IMR-90 (cell line): Measurements from ENCODE around the gene COG4. TPM values are rescaled to one million over a fixed set of nuclear protein-coding genes. Genes with fewer than 3 reads are reported as not detected.

ENCODE experiments used
- ATAC-seq: fragments of 200-7000 bp; cut with Tn5 transposase; 2 replicates; pipeline ENCODE4 v1.9.1; 2020; ENCODE audit warnings: low read depth, mild to moderate bottlenecking, moderate library complexity
- BruUV-seq: library from RNA; stranded (reverse); fragments of 400-500 nt; replicated peaks from 2 replicates; lab custom pipeline; 2021; lab: Mats Ljungman, UMichigan
- CTCF ChIA-PET: fragments of 300-600 bp; formaldehyde crosslinking; extraction: SDS; loops from one replicate; lab custom pipeline; 2021; ENCODE audit warnings: antibody characterized with exemption; lab: Yijun Ruan, JAX
- POLR2A ChIA-PET: fragments of 300-600 bp; sonication (Branson Sonifier 250); formaldehyde crosslinking; loops from one replicate; lab custom pipeline; 2022; ENCODE audit warnings: antibody characterized with exemption; ENCODE audit not compliant: unreplicated experiment; lab: Charles Lee
- DNase-seq: peaks from one replicate; pipeline ENCODE4 v3.0.0; 2013
- H2AFZ ChIP-seq: replicated peaks from 2 replicates; pipeline ENCODE3; 2013; ENCODE audit warnings: low read length, mild to moderate bottlenecking; ENCODE audit not compliant: poor library complexity
- H2AK5ac ChIP-seq: 2 replicates; pipeline ENCODE4 v1.6.1; 2013; ENCODE audit warnings: low read depth, low read length, inconsistent platforms
- H2AK9ac ChIP-seq: replicated peaks from 2 replicates; pipeline ENCODE3; 2013; ENCODE audit warnings: mild to moderate bottlenecking, low read depth, low read length, moderate library complexity; ENCODE audit not compliant: poor library complexity
- H2BK120ac ChIP-seq: 2 replicates; pipeline ENCODE4 v1.6.1; 2013; ENCODE audit warnings: low read depth, low read length, inconsistent platforms
- H2BK15ac ChIP-seq: 3 replicates; pipeline ENCODE4 v1.6.1; 2013; ENCODE audit warnings: low read depth, low read length, inconsistent platforms
- H2BK20ac ChIP-seq: 2 replicates; pipeline ENCODE4 v1.6.1; 2013; ENCODE audit warnings: low read depth, mild to moderate bottlenecking, inconsistent platforms, low read length, moderate library complexity
- H2BK5ac ChIP-seq: 2 replicates; pipeline ENCODE4 v1.6.1; 2013; ENCODE audit warnings: mild to moderate bottlenecking, low read depth, low read length, inconsistent platforms; ENCODE audit not compliant: poor library complexity, severe bottlenecking
- H3K14ac ChIP-seq: replicated peaks from 2 replicates; pipeline ENCODE4 v1.6.1; 2013; ENCODE audit warnings: low read depth, low read length, inconsistent platforms
- H3K18ac ChIP-seq: 2 replicates; pipeline ENCODE4 v1.6.1; 2013; ENCODE audit warnings: low read depth, low read length, control low read depth
- H3K23ac ChIP-seq: 2 replicates; pipeline ENCODE4 v1.6.1; 2013; ENCODE audit warnings: low read depth, low read length, inconsistent platforms
- H3K27ac ChIP-seq: 2 replicates; pipeline ENCODE4 v1.5.1; 2013; ENCODE audit warnings: mild to moderate bottlenecking, control low read depth, low read length; ENCODE audit not compliant: insufficient read depth
- H3K27me3 ChIP-seq: 2 replicates; pipeline ENCODE4 v1.6.1; 2013; ENCODE audit warnings: low read length; ENCODE audit not compliant: control insufficient read depth, insufficient read depth
- H3K36me3 ChIP-seq: 2 replicates; pipeline ENCODE4 v1.6.1; 2013; ENCODE audit warnings: low read length, mixed read lengths; ENCODE audit not compliant: control insufficient read depth, insufficient read depth
- H3K4ac ChIP-seq: 2 replicates; pipeline ENCODE4 v1.6.1; 2013; ENCODE audit warnings: low read depth, low read length, inconsistent platforms
- H3K4me1 ChIP-seq: 2 replicates; pipeline ENCODE4 v1.6.1; 2013; ENCODE audit warnings: low read length, mixed read lengths; ENCODE audit not compliant: control insufficient read depth, insufficient read depth
- H3K4me2 ChIP-seq: 2 replicates; pipeline ENCODE4 v1.6.1; 2013; ENCODE audit warnings: low read depth, mild to moderate bottlenecking, control low read depth, low read length, moderate library complexity
- H3K4me3 ChIP-seq: 2 replicates; pipeline ENCODE4 v1.5.1; 2013; ENCODE audit warnings: low read depth, mild to moderate bottlenecking, control low read depth, low read length, moderate library complexity; ENCODE audit not compliant: insufficient read depth
- H3K56ac ChIP-seq: 2 replicates; pipeline ENCODE4 v1.6.1; 2013; ENCODE audit warnings: low read length, inconsistent platforms; ENCODE audit not compliant: insufficient read depth; ENCODE audit errors: extremely low read depth
- H3K79me1 ChIP-seq, 2 experiments: 2 replicates each; pipeline ENCODE4 v1.6.1; 2013; ENCODE audit warnings: low read length in 2 of 2, inconsistent platforms in 1 of 2, low read depth in 1 of 2
- H3K9ac ChIP-seq: 2 replicates; pipeline ENCODE4 v1.6.1; 2013; ENCODE audit warnings: low read depth, low read length, control low read depth
- H3K9me1 ChIP-seq: 2 replicates; pipeline ENCODE4 v1.6.1; 2013; ENCODE audit warnings: low read length, inconsistent platforms; ENCODE audit not compliant: insufficient read depth
- H3K9me3 ChIP-seq: 2 replicates; pipeline ENCODE4 v1.6.1; 2013; ENCODE audit warnings: low read length; ENCODE audit not compliant: control insufficient read depth, insufficient read depth
- H4K20me1 ChIP-seq: 2 replicates; pipeline ENCODE4 v1.6.1; 2013; ENCODE audit warnings: low read length, inconsistent platforms; ENCODE audit not compliant: insufficient read depth
- H4K5ac ChIP-seq: 2 replicates; pipeline ENCODE4 v1.6.1; 2013; ENCODE audit warnings: mild to moderate bottlenecking, low read depth, low read length, control low read depth
- H4K8ac ChIP-seq, 2 experiments: 2 replicates each; pipeline ENCODE4 v1.6.1; 2013; ENCODE audit warnings: low read depth in 2 of 2, low read length in 2 of 2, control low read depth in 1 of 2, inconsistent platforms in 1 of 2
- H4K91ac ChIP-seq: 2 replicates; pipeline ENCODE4 v1.6.1; 2013; ENCODE audit warnings: low read depth, low read length, inconsistent platforms; ENCODE audit not compliant: insufficient read depth
- BHLHE40 ChIP-seq: fragments of 150-350 bp; IDR thresholded peaks from 2 replicates; pipeline ENCODE4 v1.6.1; 2016; ENCODE audit warnings: mild to moderate bottlenecking, low read depth, low read length
- CEBPB ChIP-seq: IDR thresholded peaks from 2 replicates; pipeline ENCODE4 v1.6.1; 2012; ENCODE audit warnings: low read depth, low read length, improper control_type of control experiment
- CHD1 ChIP-seq: IDR thresholded peaks from 2 replicates; pipeline ENCODE4 v1.6.1; 2012; ENCODE audit warnings: low read depth, low read length, improper control_type of control experiment
- FOS ChIP-seq: fragments of 150-350 bp; IDR thresholded peaks from 2 replicates; pipeline ENCODE4 v1.6.1; 2016; ENCODE audit warnings: low read depth, low read length
- MAFK ChIP-seq: IDR thresholded peaks from 2 replicates; pipeline ENCODE4 v1.6.1; 2012; ENCODE audit warnings: low read depth, low read length, improper control_type of control experiment
- MAZ ChIP-seq: IDR thresholded peaks from 2 replicates; pipeline ENCODE4 v1.6.1; 2012; ENCODE audit warnings: low read depth, mild to moderate bottlenecking, low read length, improper control_type of control experiment, moderate library complexity, borderline replicate concordance
- MXI1 ChIP-seq: IDR thresholded peaks from 2 replicates; pipeline ENCODE4 v1.6.1; 2012; ENCODE audit warnings: low read depth, mild to moderate bottlenecking, low read length, moderate library complexity, borderline replicate concordance
- NFE2L2 ChIP-seq: fragments of 150-350 bp; IDR thresholded peaks from 2 replicates; pipeline ENCODE4 v1.6.1; 2016; ENCODE audit warnings: low read depth, mild to moderate bottlenecking, low read length
- POLR2A ChIP-seq: IDR thresholded peaks from 2 replicates; pipeline ENCODE4 v1.6.1; 2012; ENCODE audit warnings: mild to moderate bottlenecking, low read depth, low read length
- RAD21 ChIP-seq: IDR thresholded peaks from 2 replicates; pipeline ENCODE4 v1.6.1; 2012; ENCODE audit warnings: low read length, improper control_type of control experiment
- RCOR1 ChIP-seq: IDR thresholded peaks from 2 replicates; pipeline ENCODE4 v1.6.1; 2012; ENCODE audit warnings: mild to moderate bottlenecking, low read length, improper control_type of control experiment; ENCODE audit not compliant: insufficient replicate concordance
- RFX5 ChIP-seq: IDR thresholded peaks from 2 replicates; pipeline ENCODE4 v1.8.0; 2012; ENCODE audit warnings: low read depth, mild to moderate bottlenecking, low read length, moderate library complexity
- SMC3 ChIP-seq: fragments of 150-350 bp; IDR thresholded peaks from 2 replicates; pipeline ENCODE4 v1.6.1; 2016; ENCODE audit warnings: low read depth, mild to moderate bottlenecking, antibody characterized with exemption, low read length, moderate library complexity
- USF2 ChIP-seq: fragments of 150-350 bp; IDR thresholded peaks from 2 replicates; pipeline ENCODE4 v1.6.1; 2017; ENCODE audit warnings: mild to moderate bottlenecking, antibody characterized with exemption, low read length, low read depth
- WGBS, 2 experiments: methylation state at CpG; one replicate each; pipeline versions ENCODE4 v1.1.5 to v1.1.7; 2013; ENCODE audit warnings: missing lambda C conversion rate in 2 of 2; ENCODE audit not compliant: insufficient read length in 1 of 2; ENCODE audit errors: extremely low coverage in 2 of 2; 5-methylcytosine and 5-hydroxymethylcytosine counted together
- dilution Hi-C: fragments of 300-500 bp; cut with HindIII; formaldehyde crosslinking; loops from one replicate; pipeline ENCODE4 v1.14.3; 2018; ENCODE audit warnings: low sequenced_read_pairs; ENCODE audit not compliant: unreplicated experiment
- in situ Hi-C: fragments of 300-500 bp; cut with MboI; formaldehyde crosslinking; loops from 3 replicates; pipeline ENCODE4 v1.14.3; 2019; ENCODE audit warnings: low sequenced_read_pairs, inconsistent platforms, mixed read lengths
- intact Hi-C: fragments of 100-400 bp; cut with micrococcal nuclease; formaldehyde crosslinking; loops from 2 replicates; pipeline ENCODE4 v1.10.0; 2022
- polyA plus RNA-seq, 3 experiments: library from polyadenylated mRNA; depleted of rRNA; stranded (reverse); fragments of >200 nt; gene quantifications; 2 replicates each; pipeline ENCODE4 v1.2.3, GENCODE V29; 2012; ENCODE audit warnings: low replicate concordance in 1 of 3
- total RNA-seq: library from RNA; depleted of rRNA; stranded (reverse); fragments of >200 nt; gene quantifications from 2 replicates; pipeline ENCODE4 v1.2.3, GENCODE V29; 2012
- TF ChIP-seq, protein P1 (sequence below): fragments of 150-350 bp; IDR thresholded peaks from 2 replicates; pipeline ENCODE4 v1.6.1; 2016; ENCODE audit warnings: low read depth, mild to moderate bottlenecking, low read length, moderate library complexity, borderline replicate concordance

Gene COG4
- total and polyA plus RNA-seq, 2 of the 4 experiments (the other 2 are of a cell fraction) = 47.5 to 96.1 TPM

DNA sequence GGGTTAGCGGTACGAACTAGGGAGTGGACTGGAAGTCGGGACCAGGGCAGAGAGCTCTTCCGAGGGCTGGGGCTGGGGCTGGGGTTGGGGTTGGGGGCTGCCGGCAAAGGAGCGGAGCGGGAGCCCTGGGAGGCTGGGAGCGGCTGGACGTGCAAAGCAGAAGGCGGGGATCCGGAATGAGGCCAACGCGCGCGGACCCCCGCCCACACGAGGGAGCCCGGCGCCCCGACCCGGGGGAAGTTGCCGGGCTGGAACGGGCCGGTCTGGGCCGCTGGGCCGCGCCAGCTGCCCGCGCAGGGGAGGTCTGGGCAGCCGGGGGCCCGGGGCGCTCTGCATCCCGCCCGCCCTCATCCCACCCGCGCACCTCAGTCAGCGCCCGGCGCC lies 84.8 kb downstream of the COG4 start:
- peak overlapping the region; percentile 96 for H2AK9ac ChIP-seq
- DNase-seq (no peak), ATAC-seq (peak; percentile 3; the same call in 1 of the 2 replicates)
- H3K9me3 ChIP-seq = no peaks in the 10 kb centered on the region
- H2BK15ac ChIP-seq = no peak overlapping the region
- H3K14ac ChIP-seq = peak overlapping the region; percentile 94
- peaks cover 4% of the 10 kb centered on the region; the same call in 1 of the 2 replicates for H3K36me3 ChIP-seq
- ChIA-PET CTCF (interaction anchor here (0.6 to 1.1 kb wide), 2 partner anchors 15 to 59 kb away, joined by 4 read pairs; no protein-coding TSS in a partner anchor), POLR2A (interaction anchor here (0.5 to 0.8 kb wide), 2 partner anchors 57 to 300 kb away, joined by 3 to 4 read pairs; no protein-coding TSS in a partner anchor)
- peak overlapping the region; percentile 68 for H2BK5ac ChIP-seq
- no peak overlapping the region; the same call in 1 of the 2 replicates for H3K18ac ChIP-seq
- WGBS, 2 experiments = 0% methylated on average over 14 of the region's 39 CpGs; no CpG with 5 or more reads in 1 of the 2 experiments
- H4K20me1 ChIP-seq = peaks cover 40% of the 10 kb centered on the region
- peak overlapping the region; percentile 98 for H3K23ac ChIP-seq
- peak overlapping the region; percentile 78; the same call in 1 of the 2 replicates for H4K91ac ChIP-seq
- H3K27ac ChIP-seq = peak overlapping the region; percentile 72
- in situ Hi-C loops (no loop called here), intact Hi-C loops (loop anchor here (2.0 kb wide), 1 partner anchor 58 kb away; no protein-coding TSS in a partner anchor), dilution Hi-C loops (no loop called here)
- H3K4me3 ChIP-seq = peak overlapping the region; percentile 55
- H2BK120ac ChIP-seq = 0 out of 2 replicates have a peak overlapping the region, but pooled peaks have one; percentile 56
- H4K8ac ChIP-seq = peak overlapping the region in 1 of 2 experiments; percentile 72; a peak in 1 of 4 replicates
- peaks cover 25% of the 10 kb centered on the region for H3K9me1 ChIP-seq
- no TSS peak for BruUV-seq
- H2AK5ac ChIP-seq = peak overlapping the region; percentile 92
- no peaks in the 10 kb centered on the region for H3K27me3 ChIP-seq
- peak overlapping the region; percentile 97 for H2AFZ ChIP-seq
- peaks cover 11 to 48% of the 10 kb centered on the region in 2 experiments for H3K79me1 ChIP-seq
- no peak overlapping the region for H2BK20ac ChIP-seq
- peak overlapping the region; percentile 73; the same call in 1 of the 2 replicates for H3K56ac ChIP-seq
- H4K5ac ChIP-seq = peak overlapping the region; percentile 1; the same call in 1 of the 2 replicates
- peak overlapping the region; percentile 79 for H3K4me2 ChIP-seq
- peaks cover 15% of the 10 kb centered on the region for H3K4me1 ChIP-seq
- peak overlapping the region; percentile 47 for H3K9ac ChIP-seq
- H3K4ac ChIP-seq = peak overlapping the region; percentile 88
- no peak for TF ChIP-seq MXI1
- no peak for TF ChIP-seq NFE2L2
- no peak for TF ChIP-seq USF2
- no peak for TF ChIP-seq SMC3
- TF ChIP-seq BHLHE40 = no peak
- no peak for TF ChIP-seq RFX5
- no peak for TF ChIP-seq RAD21
- TF ChIP-seq POLR2A = no peak
- no peak for TF ChIP-seq FOS
- no peak for TF ChIP-seq MAFK
- no peak for TF ChIP-seq MAZ
- TF ChIP-seq CEBPB = no peak
- TF ChIP-seq, protein P1, sequence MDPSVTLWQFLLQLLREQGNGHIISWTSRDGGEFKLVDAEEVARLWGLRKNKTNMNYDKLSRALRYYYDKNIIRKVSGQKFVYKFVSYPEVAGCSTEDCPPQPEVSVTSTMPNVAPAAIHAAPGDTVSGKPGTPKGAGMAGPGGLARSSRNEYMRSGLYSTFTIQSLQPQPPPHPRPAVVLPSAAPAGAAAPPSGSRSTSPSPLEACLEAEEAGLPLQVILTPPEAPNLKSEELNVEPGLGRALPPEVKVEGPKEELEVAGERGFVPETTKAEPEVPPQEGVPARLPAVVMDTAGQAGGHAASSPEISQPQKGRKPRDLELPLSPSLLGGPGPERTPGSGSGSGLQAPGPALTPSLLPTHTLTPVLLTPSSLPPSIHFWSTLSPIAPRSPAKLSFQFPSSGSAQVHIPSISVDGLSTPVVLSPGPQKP = no peak
- TF ChIP-seq RCOR1 = no peak
- TF ChIP-seq CHD1 = no peak
